Prostate gland (tissue), 2 donors: ENCODE measurements around the gene WDSUB1.

Source experiments
- POLR2A ChIP-seq: fragments of 450-650 bp; IDR thresholded peaks from one replicate; pipeline ENCODE4 v1.6.1; 2016; ENCODE audit warnings: antibody characterized with exemption, mild to moderate bottlenecking
- POLR2AphosphoS5 ChIP-seq: sonication (generic); formaldehyde crosslinking; IDR thresholded peaks from one replicate; pipeline ENCODE4 v1.6.1; 2017; ENCODE audit warnings: antibody characterized with exemption
- TF ChIP-seq, protein P1 (sequence below), 4 experiments: fragments of 200-600 bp in 2 of 4; fragments of 450-650 bp in 2 of 4; sonication (generic) in 2 of 4; IDR thresholded peaks; 1 replicate in 3 of 4; 2 replicates in 1 of 4; pipeline ENCODE4 v1.5.1; 2016 to 2019; ENCODE audit warnings: antibody characterized with exemption in 4 of 4, mild to moderate bottlenecking in 2 of 4, moderate library complexity in 2 of 4

- TF ChIP-seq, protein P1, sequence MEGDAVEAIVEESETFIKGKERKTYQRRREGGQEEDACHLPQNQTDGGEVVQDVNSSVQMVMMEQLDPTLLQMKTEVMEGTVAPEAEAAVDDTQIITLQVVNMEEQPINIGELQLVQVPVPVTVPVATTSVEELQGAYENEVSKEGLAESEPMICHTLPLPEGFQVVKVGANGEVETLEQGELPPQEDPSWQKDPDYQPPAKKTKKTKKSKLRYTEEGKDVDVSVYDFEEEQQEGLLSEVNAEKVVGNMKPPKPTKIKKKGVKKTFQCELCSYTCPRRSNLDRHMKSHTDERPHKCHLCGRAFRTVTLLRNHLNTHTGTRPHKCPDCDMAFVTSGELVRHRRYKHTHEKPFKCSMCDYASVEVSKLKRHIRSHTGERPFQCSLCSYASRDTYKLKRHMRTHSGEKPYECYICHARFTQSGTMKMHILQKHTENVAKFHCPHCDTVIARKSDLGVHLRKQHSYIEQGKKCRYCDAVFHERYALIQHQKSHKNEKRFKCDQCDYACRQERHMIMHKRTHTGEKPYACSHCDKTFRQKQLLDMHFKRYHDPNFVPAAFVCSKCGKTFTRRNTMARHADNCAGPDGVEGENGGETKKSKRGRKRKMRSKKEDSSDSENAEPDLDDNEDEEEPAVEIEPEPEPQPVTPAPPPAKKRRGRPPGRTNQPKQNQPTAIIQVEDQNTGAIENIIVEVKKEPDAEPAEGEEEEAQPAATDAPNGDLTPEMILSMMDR (IDR thresholded peaks at IDR 0.05), result no peak
- no peak for TF ChIP-seq POLR2A
- TF ChIP-seq POLR2AphosphoS5, result no peak
Measured at GRCh38 chr2:159224061-159224813, 62.3 kb downstream of the WDSUB1 start.
